ENCODE measurements around the gene FCER1G. TPM values are rescaled to one million over a fixed set of nuclear protein-coding genes. Genes with fewer than 3 reads are reported as not detected.

The FCER1G gene
- polyA plus RNA-seq, 3 donors: 2,686 to 4,191 (median 2,715) TPM

GRCh38 chr1:161258439-161259344 lies 43.6 kb downstream of the FCER1G start, which contains the start of gene PCP4L1:
Gene PCP4L1 (plus strand): TSS chr1:161258745. CDS start chr1:161258975, 230 bp downstream.
- peak within 1 kb of the TSS in 2 of 3 experiments; percentile 11 to 52 for H3K4me3 ChIP-seq (replicated peaks in 1 of 3; ENCODE audit: low read depth in 2 of 3, low read length in 3 of 3)
- H3K9me3 ChIP-seq (replicated peaks in 1 of 2; ENCODE audit: control insufficient read depth in 1 of 2, insufficient read depth in 1 of 2, low read length in 2 of 2): peaks cover 23 to 46% of the 10 kb centered on the region in 2 donors
- Mint-ChIP-seq H3K4me1 (peaks cover 20% of the 10 kb centered on the region), H3K27ac (peak within 1 kb of the TSS in 1 of 7 donors; percentile 25), H3K27me3 (ENCODE audit: low read depth in 3 of 3) (peaks cover 52 to 55% (median 52%) of the 10 kb centered on the region in 3 donors), H3K36me3 (peaks cover 12 to 14% of the 10 kb centered on the region in 2 donors), H3K9me3 (peaks cover 20 to 32% (median 24%) of the 10 kb centered on the region in 7 donors), H3K4me3 (peak within 1 kb of the TSS; percentile 68 to 82)
- peaks cover 8 to 10% of the 10 kb centered on the region in 2 donors for H3K4me1 ChIP-seq (ENCODE audit: control insufficient read depth in 1 of 2, insufficient read depth in 2 of 2, low read length in 2 of 2)
- no peaks in the 10 kb centered on the region for H3K36me3 ChIP-seq (replicated peaks in 1 of 2; ENCODE audit: control insufficient read depth in 1 of 2, insufficient read depth in 2 of 2, low read length in 2 of 2)
- no peaks in the 10 kb centered on the region for H3K79me2 ChIP-seq (ENCODE audit: insufficient read depth, low read length)
- H3K27me3 ChIP-seq (ENCODE audit: control insufficient read depth in 2 of 2, insufficient read depth in 2 of 2, low read length in 2 of 2): peaks cover 39 to 54% of the 10 kb centered on the region in 2 donors
- peak within 1 kb of the TSS; percentile 57 for H2AFZ ChIP-seq (ENCODE audit: insufficient read depth, low read depth, low read length, poor library complexity, severe bottlenecking)
- peak within 1 kb of the TSS; percentile 57 for H3K4me2 ChIP-seq (replicated peaks; ENCODE audit: extremely low read depth, low read length, poor library complexity, severe bottlenecking)
- WGBS (ENCODE audit: insufficient coverage): 3% methylated on average over 49 of the region's 62 CpGs
- no peak for TF ChIP-seq CTCF (IDR thresholded peaks at IDR 0.05)
- H4K20me1 ChIP-seq (ENCODE audit: insufficient read depth, low read length): no peaks in the 10 kb centered on the region
- H3K9ac ChIP-seq (ENCODE audit: insufficient read depth, low read length, poor library complexity, severe bottlenecking): peak within 1 kb of the TSS; percentile 1
- DNase-seq: no peak
- intact Hi-C loops (cut with micrococcal nuclease): no loop called here
- H3K27ac ChIP-seq (ENCODE audit: low read depth in 1 of 2, low read length in 2 of 2): no peak within 1 kb of the TSS

- Histone ChIP-seq H2AFZ (ENCODE audit: insufficient read depth, low read depth, low read length, poor library complexity, severe bottlenecking) (peak overlapping the region; percentile 57), H3K79me2 (ENCODE audit: insufficient read depth, low read length) (no peaks in the 10 kb centered on the region), H3K9ac (ENCODE audit: insufficient read depth, low read length, poor library complexity, severe bottlenecking) (peak overlapping the region; percentile 1), H3K4me2 (replicated peaks; ENCODE audit: extremely low read depth, low read length, poor library complexity, severe bottlenecking) (no peak overlapping the region), H3K9me3 (replicated peaks in 1 of 2; ENCODE audit: control insufficient read depth in 1 of 2, insufficient read depth in 1 of 2, low read length in 2 of 2) (peaks cover 23 to 46% of the 10 kb centered on the region in 2 donors), H3K27me3 (ENCODE audit: control insufficient read depth in 2 of 2, insufficient read depth in 2 of 2, low read length in 2 of 2) (peaks cover 39 to 54% of the 10 kb centered on the region in 2 donors), H4K20me1 (ENCODE audit: insufficient read depth, low read length) (no peaks in the 10 kb centered on the region), H3K4me1 (ENCODE audit: control insufficient read depth in 1 of 2, insufficient read depth in 2 of 2, low read length in 2 of 2) (peaks cover 8 to 10% of the 10 kb centered on the region in 2 donors), H3K36me3 (replicated peaks in 1 of 2; ENCODE audit: control insufficient read depth in 1 of 2, insufficient read depth in 2 of 2, low read length in 2 of 2) (no peaks in the 10 kb centered on the region), H3K27ac (ENCODE audit: low read depth in 1 of 2, low read length in 2 of 2) (no peak overlapping the region), H3K4me3 (replicated peaks in 1 of 3; ENCODE audit: low read depth in 2 of 3, low read length in 3 of 3) (peak overlapping the region in 1 of 3 experiments; percentile 52)
- no peak for DNase-seq
- TF ChIP-seq CTCF (IDR thresholded peaks at IDR 0.05): no peak
- H3K4me3 Mint-ChIP-seq: peak overlapping the region; percentile 37 to 82
- 60% methylated on average over 1 of the region's 6 CpGs for WGBS (ENCODE audit: insufficient coverage)
- peaks cover 20 to 32% (median 24%) of the 10 kb centered on the region in 7 donors for H3K9me3 Mint-ChIP-seq
- H3K27ac Mint-ChIP-seq: no peak overlapping the region
- intact Hi-C loops (cut with micrococcal nuclease): no loop called here
- H3K27me3 Mint-ChIP-seq (ENCODE audit: low read depth in 3 of 3): peaks cover 52 to 56% (median 53%) of the 10 kb centered on the region in 3 donors
- H3K4me1 Mint-ChIP-seq: peaks cover 20% of the 10 kb centered on the region
- H3K36me3 Mint-ChIP-seq: peaks cover 12 to 14% of the 10 kb centered on the region in 2 donors
Measured at GRCh38 chr1:161259345-161259702, 44.2 kb downstream of the FCER1G start.
